Breast epithelium (tissue), 3 donors: ENCODE results near the gene UFM1.

Source experiments
- CTCF ChIP-seq, 3 donors: fragments of 450-650 bp; IDR thresholded peaks; one replicate each; pipeline ENCODE4 v1.5.1; 2016 to 2017; ENCODE audit warnings: antibody characterized with exemption in 3 of 3, mild to moderate bottlenecking in 3 of 3, moderate library complexity in 3 of 3
- POLR2A ChIP-seq: fragments of 450-650 bp; IDR thresholded peaks from one replicate; pipeline ENCODE4 v1.6.1; 2016; ENCODE audit warnings: antibody characterized with exemption, mild to moderate bottlenecking, moderate library complexity
- POLR2AphosphoS5 ChIP-seq, 3 donors: sonication (generic); formaldehyde crosslinking; IDR thresholded peaks; one replicate each; pipeline ENCODE4 v1.6.1; 2017; ENCODE audit warnings: antibody characterized with exemption in 3 of 3

GRCh38 chr13:38355595-38356119 lies 6.0 kb downstream of the UFM1 start:
- TF ChIP-seq CTCF (IDR thresholded peaks at IDR 0.05) (no peak), POLR2AphosphoS5 (IDR thresholded peaks at IDR 0.05) (no peak), POLR2A (no peak)
